GM12874 (cell line): ENCODE measurements around the gene ALDH3B2.

Source experiments
- CTCF ChIP-seq: IDR thresholded peaks from 2 replicates; pipeline ENCODE4 v1.5.1; 2011; ENCODE audit warnings: low read depth, mild to moderate bottlenecking, control low read depth, low read length, moderate library complexity; ENCODE audit not compliant: insufficient read depth

Gene ALDH3B2

GRCh38 chr11:67652965-67653845, 21.2 kb downstream of the ALDH3B2 start:
- TF ChIP-seq CTCF: no peak

GRCh38 chr11:67651976-67652781, 22.2 kb downstream of the ALDH3B2 start:
- no peak for TF ChIP-seq CTCF

- no peak for TF ChIP-seq CTCF
Measured at GRCh38 chr11:67649634-67650510, 24.6 kb downstream of the ALDH3B2 start.

- 0 out of 2 replicates have a peak, but pooled peaks have one; percentile 1 for TF ChIP-seq CTCF
Measured at GRCh38 chr11:67648796-67649613, 25.4 kb downstream of the ALDH3B2 start.

GRCh38 chr11:67648140-67648795, 26.2 kb downstream of the ALDH3B2 start:
- peak; percentile 80 for TF ChIP-seq CTCF

- no peak for TF ChIP-seq CTCF
Measured at GRCh38 chr11:67647471-67647870, 27.0 kb downstream of the ALDH3B2 start.
